A549 (cell line): Measurements from ENCODE around the gene ZNF319. TPM values are rescaled to one million over a fixed set of nuclear protein-coding genes. Genes with fewer than 3 reads are reported as not detected.

Experiments
- ATAC-seq, 2 experiments: fragments of 200-7000 bp in 1 of 2; fragments of >200 bp in 1 of 2; cut with Nextera tagmentation in 1 of 2; cut with Tn5 transposase in 1 of 2; 3 replicates each; pipeline versions ENCODE4 v1.8.0 to v1.9.1; 2018 to 2020; ENCODE audit warnings: mild to moderate bottlenecking in 1 of 2, moderate library complexity in 1 of 2
- CTCF ChIA-PET: fragments of 300-600 bp; sonication (Branson Sonifier 250); formaldehyde crosslinking; extraction: SDS; loops from one replicate; lab custom pipeline; 2021; ENCODE audit warnings: antibody characterized with exemption, inconsistent platforms; lab: Yijun Ruan, JAX
- POLR2A ChIA-PET: fragments of 350-600 bp; formaldehyde crosslinking; extraction: SDS; loops from one replicate; lab custom pipeline; 2021; ENCODE audit warnings: antibody characterized with exemption, inconsistent platforms; lab: Yijun Ruan, JAX
- DNase-seq, 2 experiments: peaks; one replicate each; pipeline versions ENCODE4 v3.0.0 to v3.0.0-alpha.2; 2011 to 2016; ENCODE audit warnings: low read depth in 1 of 2, low spot score in 1 of 2
- FAIRE-seq: peaks from 2 replicates; lab custom pipeline; 2011; peaks lifted over from hg19 to GRCh38; lab: Jason Lieb, UNC
- H3K27ac ChIP-seq, 2 experiments: fragments of >200 bp; sonication (Bioruptor Twin); formaldehyde crosslinking; 3 replicates each; pipeline ENCODE4 v1.5.1; 2016 to 2017
- H3K4me1 ChIP-seq: fragments of >200 bp; sonication (Bioruptor Twin); formaldehyde crosslinking; 3 replicates; pipeline ENCODE4 v1.6.1; 2016
- H3K4me2 ChIP-seq: fragments of >200 bp; sonication (Bioruptor Twin); formaldehyde crosslinking; 3 replicates; pipeline ENCODE4 v1.6.1; 2016
- H3K4me3 ChIP-seq: fragments of >200 bp; sonication (Bioruptor Twin); formaldehyde crosslinking; 3 replicates; pipeline ENCODE4 v1.5.1; 2016
- H3K9me3 ChIP-seq: fragments of >200 bp; sonication (Bioruptor Twin); formaldehyde crosslinking; 3 replicates; pipeline ENCODE4 v1.6.1; 2016
- FOSB ChIP-seq: fragments of 250-450 bp; sonication (Bioruptor Pico); IDR thresholded peaks from 2 replicates; pipeline ENCODE4 v1.5.0; 2020; ENCODE audit warnings: mild to moderate bottlenecking, moderate library complexity
- FOSL2 ChIP-seq, 2 experiments: fragments of 450-650 bp in 1 of 2; fragments of >200 bp in 1 of 2; sonication (Bioruptor Twin) in 1 of 2; formaldehyde crosslinking; IDR thresholded peaks; 2 replicates each; pipeline versions ENCODE4 v1.5.0 to v1.6.1; 2016 to 2020; ENCODE audit warnings: mild to moderate bottlenecking in 1 of 2, moderate library complexity in 1 of 2
- JUN ChIP-seq, 2 experiments: fragments of >200 bp; sonication (Bioruptor Twin); formaldehyde crosslinking; IDR thresholded peaks; 2 replicates in 1 of 2; 3 replicates in 1 of 2; pipeline ENCODE4 v1.6.1; 2016 to 2017
- KDM1A ChIP-seq: fragments of 200-600 bp; sonication (generic); IDR thresholded peaks from 2 replicates; pipeline ENCODE4 v1.6.1; 2016; ENCODE audit warnings: low read depth, mild to moderate bottlenecking
- KDM5A ChIP-seq: fragments of 200-600 bp; sonication (generic); IDR thresholded peaks from 2 replicates; pipeline ENCODE4 v1.6.1; 2016; ENCODE audit warnings: antibody characterized with exemption, mild to moderate bottlenecking
- NR3C1 ChIP-seq: fragments of >200 bp; sonication (Bioruptor Twin); formaldehyde crosslinking; IDR thresholded peaks from 3 replicates; pipeline ENCODE4 v1.6.1; 2017
- RARB ChIP-seq: fragments of 250-450 bp; sonication (Bioruptor Pico); IDR thresholded peaks from 2 replicates; pipeline ENCODE4 v1.8.0; 2021; ENCODE audit warnings: mild to moderate bottlenecking, moderate library complexity
- RCOR1 ChIP-seq: fragments of 150-350 bp; IDR thresholded peaks from 2 replicates; pipeline ENCODE4 v1.6.1; 2014; ENCODE audit warnings: antibody characterized with exemption, low read length, low read depth
- TP53 ChIP-seq: fragments of 250-450 bp; sonication (Bioruptor Pico); IDR thresholded peaks from 2 replicates; pipeline ENCODE4 v1.5.0; 2021; ENCODE audit warnings: mild to moderate bottlenecking, moderate library complexity
- WGBS: methylation state at CpG from one replicate; pipeline ENCODE4 v1.1.6; 2017; ENCODE audit errors: missing lambda C conversion rate; 5-methylcytosine and 5-hydroxymethylcytosine counted together
- polyA plus RNA-seq, 4 experiments: library from polyadenylated mRNA; depleted of rRNA in 3 of 4; stranded (reverse); fragments of >200 nt; fragmentation: RNase III in 1 of 4; extraction: RNeasy Plus Mini Kit Qiagen cat#74134 plus additional on column Dnase treatment in 1 of 4; gene quantifications; 2 replicates in 3 of 4; 3 replicates in 1 of 4; pipeline ENCODE4 v1.2.3, GENCODE V29; 2011 to 2017
- TF ChIP-seq, protein P1 (sequence below): fragments of >200 bp; sonication (Bioruptor Twin); formaldehyde crosslinking; IDR thresholded peaks from 3 replicates; pipeline ENCODE4 v1.6.1; 2016
- TF ChIP-seq, protein P2 (sequence below): fragments of 250-450 bp; sonication (Bioruptor Pico); IDR thresholded peaks from 2 replicates; pipeline ENCODE4 v1.5.0; 2020; ENCODE audit warnings: low read depth, mild to moderate bottlenecking, moderate library complexity
- TF ChIP-seq, protein P3 (sequence below): fragments of >200 bp; sonication (Bioruptor Twin); formaldehyde crosslinking; IDR thresholded peaks from 3 replicates; pipeline ENCODE4 v1.5.1; 2016
- TF ChIP-seq, protein P4 (sequence below): fragments of 250-450 bp; sonication (Bioruptor Pico); IDR thresholded peaks from 2 replicates; pipeline ENCODE4 v1.5.0; 2021; ENCODE audit warnings: mild to moderate bottlenecking, moderate library complexity, borderline replicate concordance
- TF ChIP-seq, protein P5 (sequence below): fragments of >200 bp; sonication (Bioruptor Twin); formaldehyde crosslinking; IDR thresholded peaks from 2 replicates; pipeline ENCODE4 v1.6.1; 2016

Gene ZNF319
- polyA plus RNA-seq, 2 of the 4 experiments (the other 2 are of a cell fraction) = 10.8 to 11.3 TPM

DNA sequence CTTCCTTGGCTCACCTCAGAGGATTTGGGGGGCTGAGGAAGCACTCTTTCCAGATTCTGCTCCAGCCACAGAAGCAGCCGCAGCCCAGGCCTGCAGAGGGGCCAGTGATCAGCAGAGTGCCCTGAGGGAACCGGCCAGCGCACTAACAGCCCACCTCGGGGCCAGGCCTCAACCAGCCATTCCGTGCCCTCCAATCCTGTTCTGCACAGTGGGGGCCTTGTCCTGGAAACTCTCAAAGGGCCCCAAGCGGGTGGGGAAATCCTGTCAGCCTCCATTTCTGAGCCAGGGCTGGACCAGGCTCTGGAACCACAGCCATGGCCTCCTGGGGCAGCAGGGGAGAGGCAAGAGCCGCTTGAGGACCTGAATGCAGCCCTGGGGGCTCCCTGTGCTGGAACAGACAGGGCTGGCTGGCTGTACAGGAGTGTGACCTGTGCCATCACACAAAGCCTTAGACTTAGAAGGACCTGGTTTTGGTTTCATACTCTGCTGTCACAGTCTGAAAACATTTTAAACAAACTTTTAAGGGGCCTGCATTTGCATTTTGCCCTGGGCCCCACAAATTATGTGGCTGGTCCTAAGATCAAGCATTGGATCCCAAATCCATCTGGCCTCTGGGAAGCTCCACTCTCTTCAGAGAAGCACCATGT, 39.5 kb downstream of the ZNF319 start:
- H3K27ac ChIP-seq = no peak overlapping the region; a peak in 1 of 6 replicates
- 78% methylated on average over 5 of the region's 7 CpGs for WGBS
- ChIA-PET CTCF (interaction anchor here (0.7 to 1.3 kb wide), 3 partner anchors 8 to 29 kb away, joined by 3 to 4 read pairs (median 3); no protein-coding TSS in a partner anchor), POLR2A (no interaction called here)
- no peak for TF ChIP-seq RARB
- no peak for TF ChIP-seq KDM5A
- TF ChIP-seq NR3C1 = no peak
- TF ChIP-seq, protein P1, sequence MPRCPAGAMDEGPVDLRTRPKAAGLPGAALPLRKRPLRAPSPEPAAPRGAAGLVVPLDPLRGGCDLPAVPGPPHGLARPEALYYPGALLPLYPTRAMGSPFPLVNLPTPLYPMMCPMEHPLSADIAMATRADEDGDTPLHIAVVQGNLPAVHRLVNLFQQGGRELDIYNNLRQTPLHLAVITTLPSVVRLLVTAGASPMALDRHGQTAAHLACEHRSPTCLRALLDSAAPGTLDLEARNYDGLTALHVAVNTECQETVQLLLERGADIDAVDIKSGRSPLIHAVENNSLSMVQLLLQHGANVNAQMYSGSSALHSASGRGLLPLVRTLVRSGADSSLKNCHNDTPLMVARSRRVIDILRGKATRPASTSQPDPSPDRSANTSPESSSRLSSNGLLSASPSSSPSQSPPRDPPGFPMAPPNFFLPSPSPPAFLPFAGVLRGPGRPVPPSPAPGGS = no peak
- TF ChIP-seq, protein P2, sequence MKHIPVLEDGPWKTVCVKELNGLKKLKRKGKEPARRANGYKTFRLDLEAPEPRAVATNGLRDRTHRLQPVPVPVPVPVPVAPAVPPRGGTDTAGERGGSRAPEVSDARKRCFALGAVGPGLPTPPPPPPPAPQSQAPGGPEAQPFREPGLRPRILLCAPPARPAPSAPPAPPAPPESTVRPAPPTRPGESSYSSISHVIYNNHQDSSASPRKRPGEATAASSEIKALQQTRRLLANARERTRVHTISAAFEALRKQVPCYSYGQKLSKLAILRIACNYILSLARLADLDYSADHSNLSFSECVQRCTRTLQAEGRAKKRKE (CRISPR knock-in tag) = no peak
- TF ChIP-seq, protein P3, sequence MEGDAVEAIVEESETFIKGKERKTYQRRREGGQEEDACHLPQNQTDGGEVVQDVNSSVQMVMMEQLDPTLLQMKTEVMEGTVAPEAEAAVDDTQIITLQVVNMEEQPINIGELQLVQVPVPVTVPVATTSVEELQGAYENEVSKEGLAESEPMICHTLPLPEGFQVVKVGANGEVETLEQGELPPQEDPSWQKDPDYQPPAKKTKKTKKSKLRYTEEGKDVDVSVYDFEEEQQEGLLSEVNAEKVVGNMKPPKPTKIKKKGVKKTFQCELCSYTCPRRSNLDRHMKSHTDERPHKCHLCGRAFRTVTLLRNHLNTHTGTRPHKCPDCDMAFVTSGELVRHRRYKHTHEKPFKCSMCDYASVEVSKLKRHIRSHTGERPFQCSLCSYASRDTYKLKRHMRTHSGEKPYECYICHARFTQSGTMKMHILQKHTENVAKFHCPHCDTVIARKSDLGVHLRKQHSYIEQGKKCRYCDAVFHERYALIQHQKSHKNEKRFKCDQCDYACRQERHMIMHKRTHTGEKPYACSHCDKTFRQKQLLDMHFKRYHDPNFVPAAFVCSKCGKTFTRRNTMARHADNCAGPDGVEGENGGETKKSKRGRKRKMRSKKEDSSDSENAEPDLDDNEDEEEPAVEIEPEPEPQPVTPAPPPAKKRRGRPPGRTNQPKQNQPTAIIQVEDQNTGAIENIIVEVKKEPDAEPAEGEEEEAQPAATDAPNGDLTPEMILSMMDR = no peak
- ATAC-seq (no peak), DNase-seq (no peak), FAIRE-seq (no peak)
- H3K4me2 ChIP-seq = no peak overlapping the region
- H3K9me3 ChIP-seq = no peaks in the 10 kb centered on the region
- H3K4me1 ChIP-seq = peaks cover 4% of the 10 kb centered on the region; the same call in 2 of the 3 replicates
- H3K4me3 ChIP-seq = no peak overlapping the region

DNA sequence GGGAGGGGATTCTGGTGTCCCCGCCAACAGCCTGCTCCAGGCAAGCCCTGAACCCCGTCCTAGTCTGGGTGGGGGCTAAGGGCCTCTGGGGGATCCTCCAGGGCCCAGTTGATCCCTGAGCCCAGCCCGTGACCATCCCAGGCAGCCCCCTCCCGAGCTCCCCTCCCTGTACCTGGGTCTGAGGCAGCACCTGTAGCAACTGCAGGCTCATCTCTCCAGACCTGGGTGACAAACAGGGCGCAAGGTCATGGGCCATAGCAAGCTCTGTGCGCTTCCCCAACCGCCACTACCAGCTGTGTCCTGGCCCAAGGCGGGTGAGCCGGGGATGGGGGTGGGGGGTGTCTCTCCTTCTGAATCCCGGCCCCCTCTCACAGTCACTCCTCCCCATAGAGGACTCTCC, 40.2 kb downstream of the ZNF319 start:
- no peak overlapping the region for H3K4me2 ChIP-seq
- no peak overlapping the region for H3K27ac ChIP-seq
- ATAC-seq = no peak
- TF ChIP-seq KDM1A = no peak
- no peak for TF ChIP-seq FOSL2 (IDR thresholded peaks at IDR 0.05)
- TF ChIP-seq FOSL2 (CRISPR knock-in tag; IDR thresholded peaks at IDR 0.05) = no peak
- no peak for FAIRE-seq
- ChIA-PET POLR2A (no interaction called here), CTCF (interaction anchor here (1.0 to 1.2 kb wide), 2 partner anchors 9 to 15 kb away, joined by 3 to 4 read pairs; no protein-coding TSS in a partner anchor)
- H3K9me3 ChIP-seq = no peaks in the 10 kb centered on the region
- H3K4me1 ChIP-seq = 0 out of 3 replicates have a peak, but pooled peaks cover 3% of the 10 kb centered on the region
- no peak overlapping the region for H3K4me3 ChIP-seq
- no peak for DNase-seq
- WGBS = 76% methylated on average over 9 of the region's 10 CpGs

DNA sequence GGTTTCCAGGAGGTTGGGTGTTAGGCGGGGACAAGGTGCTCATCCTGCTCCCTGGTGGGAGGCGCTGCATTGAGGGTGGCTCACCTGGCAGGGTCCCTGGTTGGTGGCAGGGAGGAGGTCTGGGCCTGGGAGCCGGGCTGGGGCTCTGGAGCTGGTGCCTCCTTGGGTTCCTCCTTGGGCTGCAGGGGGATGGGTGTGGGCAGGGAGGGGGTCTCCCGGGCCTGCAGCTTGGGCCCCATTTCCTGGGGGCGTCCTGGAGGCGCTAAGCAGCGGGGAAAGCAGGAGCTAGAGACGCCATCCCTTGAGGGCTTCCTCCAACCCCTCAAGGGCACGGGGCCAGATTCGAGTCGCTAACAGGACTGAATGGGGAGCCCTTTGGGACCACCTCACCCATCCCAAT, 40.7 kb downstream of the ZNF319 start:
- ChIA-PET CTCF (interaction anchor here (1.0 to 1.2 kb wide), 2 partner anchors 9 to 14 kb away, joined by 3 to 4 read pairs; no protein-coding TSS in a partner anchor), POLR2A (no interaction called here)
- 92% methylated on average over 10 of the region's 11 CpGs for WGBS
- Histone ChIP-seq H3K4me3 (no peak overlapping the region), H3K9me3 (no peaks in the 10 kb centered on the region), H3K4me1 (0 out of 3 replicates have a peak, but pooled peaks cover 3% of the 10 kb centered on the region), H3K27ac (no peak overlapping the region), H3K4me2 (no peak overlapping the region)
- DNase-seq (no peak), ATAC-seq (no peak), FAIRE-seq (no peak)
- TF ChIP-seq, protein P4, sequence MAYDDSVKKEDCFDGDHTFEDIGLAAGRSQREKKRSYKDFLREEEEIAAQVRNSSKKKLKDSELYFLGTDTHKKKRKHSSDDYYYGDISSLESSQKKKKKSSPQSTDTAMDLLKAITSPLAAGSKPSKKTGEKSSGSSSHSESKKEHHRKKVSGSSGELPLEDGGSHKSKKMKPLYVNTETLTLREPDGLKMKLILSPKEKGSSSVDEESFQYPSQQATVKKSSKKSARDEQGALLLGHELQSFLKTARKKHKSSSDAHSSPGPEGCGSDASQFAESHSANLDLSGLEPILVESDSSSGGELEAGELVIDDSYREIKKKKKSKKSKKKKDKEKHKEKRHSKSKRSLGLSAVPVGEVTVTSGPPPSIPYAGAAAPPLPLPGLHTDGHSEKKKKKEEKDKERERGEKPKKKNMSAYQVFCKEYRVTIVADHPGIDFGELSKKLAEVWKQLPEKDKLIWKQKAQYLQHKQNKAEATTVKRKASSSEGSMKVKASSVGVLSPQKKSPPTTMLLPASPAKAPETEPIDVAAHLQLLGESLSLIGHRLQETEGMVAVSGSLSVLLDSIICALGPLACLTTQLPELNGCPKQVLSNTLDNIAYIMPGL = no peak
- TF ChIP-seq JUN (IDR thresholded peaks at IDR 0.05) (no peak), FOSB (CRISPR knock-in tag) (no peak), TP53 (CRISPR knock-in tag) (no peak), RCOR1 (no peak)
- TF ChIP-seq, protein P5, sequence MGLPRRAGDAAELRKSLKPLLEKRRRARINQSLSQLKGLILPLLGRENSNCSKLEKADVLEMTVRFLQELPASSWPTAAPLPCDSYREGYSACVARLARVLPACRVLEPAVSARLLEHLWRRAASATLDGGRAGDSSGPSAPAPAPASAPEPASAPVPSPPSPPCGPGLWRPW = no peak
- TF ChIP-seq, protein P2 (CRISPR knock-in tag) = no peak
